ENCODE measurements around the gene KIF23. TPM values are rescaled to one million over a fixed set of nuclear protein-coding genes. Genes with fewer than 3 reads are reported as not detected.

Gene KIF23
- total and polyA plus RNA-seq, 12 donors = 1.3 to 22.3 (median 2.4) TPM

GRCh38 chr15:69491038-69491505 lies 76.9 kb downstream of the KIF23 start:
- Histone ChIP-seq H3K4me3 (no peak overlapping the region), H3K27me3 (no peaks in the 10 kb centered on the region), H3K9me3 (replicated peaks in 1 of 3) (no peaks in the 10 kb centered on the region), H3K36me3 (replicated peaks in 1 of 2) (no peaks in the 10 kb centered on the region), H3K27ac (no peak overlapping the region), H3K4me1 (replicated peaks in 1 of 2) (no peaks in the 10 kb centered on the region)
- peak in 5 of 7 donors; percentile 15 to 63 (median 37) for DNase-seq
- WGBS, 4 donors = 44 to 62% (median 51%) methylated on average over 3 of the region's 3 CpGs
- TF ChIP-seq POLR2A (IDR thresholded peaks at IDR 0.05) = no peak
- TF ChIP-seq CTCF (IDR thresholded peaks at IDR 0.05) = no peak
- intact Hi-C loops (cut with DNase I) = no loop called here

GRCh38 chr15:69493406-69493805 lies 79.3 kb downstream of the KIF23 start:
- no peak overlapping the region for H3K27ac ChIP-seq
- 94 to 98% (median 96%) methylated on average over 2 of the region's 2 CpGs for WGBS, 4 donors
- H3K4me1 ChIP-seq (replicated peaks in 1 of 2) = no peaks in the 10 kb centered on the region
- peak in 1 of 7 donors; percentile 42 for DNase-seq
- intact Hi-C loops (cut with DNase I) = no loop called here
- TF ChIP-seq POLR2A (IDR thresholded peaks at IDR 0.05) = no peak
- TF ChIP-seq CTCF (IDR thresholded peaks at IDR 0.05) = no peak
- H3K9me3 ChIP-seq (replicated peaks in 1 of 3) = no peaks in the 10 kb centered on the region
- no peaks in the 10 kb centered on the region for H3K36me3 ChIP-seq (replicated peaks in 1 of 2)
- H3K4me3 ChIP-seq = no peak overlapping the region
- H3K27me3 ChIP-seq = no peaks in the 10 kb centered on the region

- H3K27ac ChIP-seq = no peak overlapping the region
- H3K9me3 ChIP-seq (replicated peaks in 1 of 3) = no peaks in the 10 kb centered on the region
- TF ChIP-seq POLR2A (IDR thresholded peaks at IDR 0.05) (no peak), CTCF (IDR thresholded peaks at IDR 0.05) (no peak)
Observed at GRCh38 chr15:69496001-69496400, 81.9 kb downstream of the KIF23 start.

GRCh38 chr15:69497076-69497475 lies 82.9 kb downstream of the KIF23 start:
- H3K4me1 ChIP-seq (replicated peaks in 1 of 2) = no peaks in the 10 kb centered on the region
- intact Hi-C loops (cut with DNase I) = no loop called here
- TF ChIP-seq CTCF (IDR thresholded peaks at IDR 0.05) = no peak
- no peak for TF ChIP-seq POLR2A (IDR thresholded peaks at IDR 0.05)
- no peaks in the 10 kb centered on the region for H3K9me3 ChIP-seq (replicated peaks in 1 of 3)
- no peak overlapping the region for H3K27ac ChIP-seq
- DNase-seq = peak in 1 of 7 donors; percentile 24
- 89 to 100% (median 90%) methylated on average over 1 of the region's 1 CpG for WGBS, 4 donors
- H3K27me3 ChIP-seq = no peaks in the 10 kb centered on the region
- H3K36me3 ChIP-seq (replicated peaks in 1 of 2) = no peaks in the 10 kb centered on the region
- H3K4me3 ChIP-seq = no peak overlapping the region

More at GRCh38 chr15:69496001-69496400, 81.9 kb downstream of the KIF23 start:
- Histone ChIP-seq H3K27me3 (no peaks in the 10 kb centered on the region), H3K4me3 (no peak overlapping the region), H3K4me1 (replicated peaks in 1 of 2) (no peaks in the 10 kb centered on the region), H3K36me3 (replicated peaks in 1 of 2) (no peaks in the 10 kb centered on the region)
- no peak for DNase-seq
- intact Hi-C loops (cut with DNase I) = no loop called here
- 50 to 55% (median 52%) methylated on average over 2 of the region's 2 CpGs for WGBS, 4 donors
